ENCODE measurements around the gene KRTAP12-4. TPM values are rescaled to one million over a fixed set of nuclear protein-coding genes. Genes with fewer than 3 reads are reported as not detected.
"Not testable (repeated sequence)": the region's sequence is repeated elsewhere in the genome, so short reads cannot be mapped to it uniquely, and the experiment has no call there.

KRTAP12-4 gene
- total RNA-seq, 1 donor from 2014 or later: not detected

- Mint-ChIP-seq H3K4me1 (ENCODE audit: unreplicated experiment) (no peaks in the 10 kb centered on the region), H3K27ac (ENCODE audit: unreplicated experiment) (no peak overlapping the region), H3K36me3 (ENCODE audit: low read depth, unreplicated experiment) (no peaks in the 10 kb centered on the region), H3K27me3 (ENCODE audit: unreplicated experiment) (peaks cover 3% of the 10 kb centered on the region), H3K4me3 (ENCODE audit: unreplicated experiment) (no peak overlapping the region), H3K9me3 (ENCODE audit: unreplicated experiment) (no peaks in the 10 kb centered on the region)
- TF ChIP-seq CTCF (IDR thresholded peaks at IDR 0.05; ENCODE audit: unreplicated experiment): no peak
- DNase-seq (ENCODE audit: low spot score): no peak
Measured at GRCh38 chr21:44643741-44644310, 10.6 kb downstream of the KRTAP12-4 start.

GRCh38 chr21:44640761-44641160, 13.7 kb downstream of the KRTAP12-4 start:
- Mint-ChIP-seq H3K4me1 (ENCODE audit: unreplicated experiment) (no peaks in the 10 kb centered on the region), H3K9me3 (ENCODE audit: unreplicated experiment) (no peaks in the 10 kb centered on the region), H3K4me3 (ENCODE audit: unreplicated experiment) (no peak overlapping the region), H3K27me3 (ENCODE audit: unreplicated experiment) (peaks cover 5% of the 10 kb centered on the region), H3K27ac (ENCODE audit: unreplicated experiment) (no peak overlapping the region), H3K36me3 (ENCODE audit: low read depth, unreplicated experiment) (no peaks in the 10 kb centered on the region)
- TF ChIP-seq CTCF (IDR thresholded peaks at IDR 0.05; ENCODE audit: unreplicated experiment): no peak
- DNase-seq (ENCODE audit: low spot score): no peak

GRCh38 chr21:44639331-44639655, 15.2 kb downstream of the KRTAP12-4 start:
- Mint-ChIP-seq H3K27me3 (ENCODE audit: unreplicated experiment) (peaks cover 5% of the 10 kb centered on the region), H3K4me1 (ENCODE audit: unreplicated experiment) (no peaks in the 10 kb centered on the region), H3K9me3 (ENCODE audit: unreplicated experiment) (no peaks in the 10 kb centered on the region), H3K27ac (ENCODE audit: unreplicated experiment) (no peak overlapping the region), H3K4me3 (ENCODE audit: unreplicated experiment) (no peak overlapping the region), H3K36me3 (ENCODE audit: low read depth, unreplicated experiment) (no peaks in the 10 kb centered on the region)
- no peak for TF ChIP-seq CTCF (IDR thresholded peaks at IDR 0.05; ENCODE audit: unreplicated experiment)
- DNase-seq (ENCODE audit: low spot score): no peak

- H3K4me1 Mint-ChIP-seq (ENCODE audit: unreplicated experiment); H3K4me3 Mint-ChIP-seq (ENCODE audit: unreplicated experiment); H3K27me3 Mint-ChIP-seq (ENCODE audit: unreplicated experiment); H3K36me3 Mint-ChIP-seq (ENCODE audit: low read depth, unreplicated experiment); DNase-seq (ENCODE audit: low spot score); H3K27ac Mint-ChIP-seq (ENCODE audit: unreplicated experiment); H3K9me3 Mint-ChIP-seq (ENCODE audit: unreplicated experiment): not testable (repeated sequence)
Measured at GRCh38 chr21:44638506-44639330, 15.7 kb downstream of the KRTAP12-4 start.

- not testable (repeated sequence) for H3K27ac Mint-ChIP-seq (ENCODE audit: unreplicated experiment); H3K36me3 Mint-ChIP-seq (ENCODE audit: low read depth, unreplicated experiment); H3K27me3 Mint-ChIP-seq (ENCODE audit: unreplicated experiment); H3K4me3 Mint-ChIP-seq (ENCODE audit: unreplicated experiment); H3K9me3 Mint-ChIP-seq (ENCODE audit: unreplicated experiment); DNase-seq (ENCODE audit: low spot score); H3K4me1 Mint-ChIP-seq (ENCODE audit: unreplicated experiment)
Measured at GRCh38 chr21:44637851-44638348, 16.6 kb downstream of the KRTAP12-4 start.

All from endothelial cell (in vitro differentiated cells).